Measurements from ENCODE around the gene PDE9A. TPM values are rescaled to one million over a fixed set of nuclear protein-coding genes. Genes with fewer than 3 reads are reported as not detected.
"Not testable (repeated sequence)": the region's sequence is repeated elsewhere in the genome, so short reads cannot be mapped to it uniquely, and the experiment has no call there.

The PDE9A gene
- polyA plus RNA-seq, 1 donor = 19.8 TPM

DNA sequence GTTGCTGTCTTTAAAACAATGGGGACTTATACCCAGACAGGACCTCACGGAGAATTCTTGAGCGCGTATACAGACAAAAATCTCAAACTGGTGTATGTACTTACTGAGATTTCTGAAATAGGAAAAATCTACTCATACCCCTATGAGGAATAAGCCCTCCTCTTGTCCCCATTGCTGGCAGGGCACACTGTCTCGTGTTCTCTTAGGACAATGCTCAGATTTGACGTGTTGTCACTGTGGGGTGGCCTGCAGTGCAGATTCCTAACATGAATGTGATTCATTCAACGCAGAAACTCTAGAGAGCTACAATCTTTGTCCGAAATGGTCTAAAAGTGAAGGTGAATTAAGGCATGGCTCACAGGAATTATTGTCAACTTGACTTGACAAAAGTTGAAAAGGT, 31.1 kb upstream of the PDE9A start:
- peaks cover 13% of the 10 kb centered on the region for H3K4me1 ChIP-seq (ENCODE audit: control insufficient read depth, insufficient read depth, low read length)
- no peaks in the 10 kb centered on the region for H3K36me3 ChIP-seq (ENCODE audit: control insufficient read depth, insufficient read depth, low read length)
- peaks cover 9% of the 10 kb centered on the region for H3K27me3 ChIP-seq (ENCODE audit: control insufficient read depth, insufficient read depth, low read length)
- no peak for DNase-seq
- no CpG with 5 or more reads among the region's 7 CpGs for WGBS (ENCODE audit: insufficient coverage, low lambda C conversion rate)
- H3K27ac ChIP-seq (ENCODE audit: low read length) = no peak overlapping the region
- H3K9me3 ChIP-seq (ENCODE audit: control insufficient read depth, low read depth, low read length) = no peaks in the 10 kb centered on the region
- H3K4me3 ChIP-seq (ENCODE audit: low read length) = no peak overlapping the region

DNA sequence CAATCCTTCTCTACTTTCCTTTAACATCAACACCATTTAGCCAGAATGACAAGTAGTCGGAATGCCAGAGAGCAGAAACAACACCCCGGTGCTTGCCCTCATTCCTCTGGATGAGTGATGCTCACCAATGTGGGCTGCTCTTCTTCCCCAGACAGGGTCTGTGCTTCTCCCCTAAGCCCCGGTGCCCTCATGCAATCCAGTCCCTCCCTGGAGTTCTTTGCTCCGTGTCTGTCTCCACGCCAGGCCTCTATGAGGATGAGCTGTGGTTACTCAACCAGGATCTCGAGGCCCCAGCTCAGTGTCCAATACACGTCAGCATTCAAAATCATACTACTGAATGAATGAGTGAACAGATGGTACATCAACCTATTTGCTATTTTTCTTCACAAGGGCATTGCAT, 29.7 kb upstream of the PDE9A start:
- no peaks in the 10 kb centered on the region for H3K9me3 ChIP-seq (ENCODE audit: control insufficient read depth, low read depth, low read length)
- no peak for DNase-seq
- no peaks in the 10 kb centered on the region for H3K36me3 ChIP-seq (ENCODE audit: control insufficient read depth, insufficient read depth, low read length)
- H3K4me1 ChIP-seq (ENCODE audit: control insufficient read depth, insufficient read depth, low read length) = peaks cover 13% of the 10 kb centered on the region
- H3K4me3 ChIP-seq (ENCODE audit: low read length) = no peak overlapping the region
- WGBS (ENCODE audit: insufficient coverage, low lambda C conversion rate) = no CpG with 5 or more reads among the region's 7 CpGs
- H3K27me3 ChIP-seq (ENCODE audit: control insufficient read depth, insufficient read depth, low read length) = peaks cover 2% of the 10 kb centered on the region
- no peak overlapping the region for H3K27ac ChIP-seq (ENCODE audit: low read length)

DNA sequence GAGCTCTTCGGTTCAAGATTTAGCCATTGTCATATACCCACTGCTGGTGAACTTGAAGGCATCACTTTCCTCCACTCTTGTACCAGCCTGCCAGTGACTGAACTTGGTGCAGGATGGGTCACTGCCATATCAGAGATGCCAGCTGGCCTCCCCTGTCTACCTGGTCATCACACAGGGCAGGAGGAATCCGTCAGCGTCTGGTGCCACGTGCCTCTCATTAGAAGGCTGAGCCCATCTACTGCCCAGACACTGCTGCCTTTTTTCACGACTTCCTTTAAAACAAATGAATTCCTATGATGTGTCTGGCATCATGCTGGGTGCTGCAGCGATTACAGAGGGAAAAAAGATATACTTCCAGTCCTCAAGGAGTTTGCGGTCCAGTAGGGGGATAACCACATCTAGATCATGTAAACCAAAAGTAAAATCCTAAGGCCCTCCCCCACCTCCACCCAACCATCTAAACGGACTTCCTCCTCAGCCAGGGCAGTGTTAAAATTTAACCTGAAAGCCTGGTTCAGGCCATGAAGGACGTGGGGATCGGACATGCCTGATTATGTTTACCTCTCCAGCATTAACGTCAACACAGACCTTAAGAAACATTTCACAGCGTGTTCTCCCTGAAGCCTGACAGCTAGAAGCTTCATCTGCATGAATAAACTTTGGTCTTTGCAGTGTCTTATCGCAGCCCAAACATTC, 29.2 kb upstream of the PDE9A start:
- no peaks in the 10 kb centered on the region for H3K27me3 ChIP-seq (ENCODE audit: control insufficient read depth, insufficient read depth, low read length)
- no peak overlapping the region for H3K4me3 ChIP-seq (ENCODE audit: low read length)
- peaks cover 13% of the 10 kb centered on the region for H3K4me1 ChIP-seq (ENCODE audit: control insufficient read depth, insufficient read depth, low read length)
- H3K27ac ChIP-seq (ENCODE audit: low read length) = peak overlapping the region; percentile 10
- peak in 1 of 2 donors; percentile 29 for DNase-seq
- H3K36me3 ChIP-seq (ENCODE audit: control insufficient read depth, insufficient read depth, low read length) = no peaks in the 10 kb centered on the region
- no CpG with 5 or more reads among the region's 13 CpGs for WGBS (ENCODE audit: insufficient coverage, low lambda C conversion rate)
- H3K9me3 ChIP-seq (ENCODE audit: control insufficient read depth, low read depth, low read length) = no peaks in the 10 kb centered on the region

DNA sequence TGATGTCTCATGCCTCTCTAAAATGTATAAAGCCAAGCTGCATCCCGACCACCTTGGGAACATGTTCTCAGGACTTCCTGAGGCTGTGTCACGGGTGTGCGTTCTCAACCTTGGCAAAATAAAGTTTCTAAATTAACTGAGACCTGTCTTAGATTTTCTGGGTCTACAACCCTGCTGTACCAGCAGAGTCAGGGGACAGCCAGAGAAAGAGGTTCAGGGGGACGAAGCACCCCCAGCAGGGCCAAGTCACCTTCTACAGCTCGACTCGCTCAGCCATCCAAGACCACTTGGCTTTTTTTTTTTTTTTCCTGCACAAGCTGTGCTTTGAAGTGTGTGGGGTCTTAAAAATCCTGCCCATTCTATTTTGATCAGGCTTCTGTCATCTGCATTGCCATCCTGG, 28.5 kb upstream of the PDE9A start:
- no peak for DNase-seq

DNA sequence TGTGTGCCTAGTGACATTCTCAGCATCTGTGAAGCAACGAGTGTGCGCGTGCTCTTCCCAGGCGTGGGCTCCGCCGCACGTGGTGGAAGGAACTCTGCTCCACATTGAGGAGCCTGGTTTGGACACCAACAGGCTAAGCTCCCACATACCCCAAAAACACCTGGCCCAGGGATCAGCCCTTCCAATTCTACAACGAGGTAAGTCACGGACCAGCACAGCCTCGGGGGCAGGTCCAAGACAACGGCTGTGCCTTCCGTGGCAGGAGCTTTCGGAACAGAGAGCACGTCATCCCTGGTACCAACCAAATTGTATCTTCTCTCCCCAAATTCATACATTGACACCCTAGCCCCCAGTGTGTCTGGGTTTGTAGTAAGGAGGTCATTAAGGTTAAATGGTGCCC, 27.2 kb upstream of the PDE9A start:
- Histone ChIP-seq H3K4me1 (ENCODE audit: control insufficient read depth, insufficient read depth, low read length) (peaks cover 13% of the 10 kb centered on the region), H3K9me3 (ENCODE audit: control insufficient read depth, low read depth, low read length) (no peaks in the 10 kb centered on the region), H3K27me3 (ENCODE audit: control insufficient read depth, insufficient read depth, low read length) (no peaks in the 10 kb centered on the region), H3K36me3 (ENCODE audit: control insufficient read depth, insufficient read depth, low read length) (no peaks in the 10 kb centered on the region), H3K4me3 (ENCODE audit: low read length) (no peak overlapping the region), H3K27ac (ENCODE audit: low read length) (no peak overlapping the region)
- no peak for DNase-seq
- no CpG with 5 or more reads among the region's 14 CpGs for WGBS (ENCODE audit: insufficient coverage, low lambda C conversion rate)

More for the DNA sequence above, 28.5 kb upstream of the PDE9A start:
- Histone ChIP-seq H3K27me3 (ENCODE audit: control insufficient read depth, insufficient read depth, low read length) (no peaks in the 10 kb centered on the region), H3K27ac (ENCODE audit: low read length) (no peak overlapping the region), H3K9me3 (ENCODE audit: control insufficient read depth, low read depth, low read length) (no peaks in the 10 kb centered on the region), H3K4me3 (ENCODE audit: low read length) (no peak overlapping the region), H3K36me3 (ENCODE audit: control insufficient read depth, insufficient read depth, low read length) (no peaks in the 10 kb centered on the region), H3K4me1 (ENCODE audit: control insufficient read depth, insufficient read depth, low read length) (peaks cover 13% of the 10 kb centered on the region)
- no CpG with 5 or more reads among the region's 6 CpGs for WGBS (ENCODE audit: insufficient coverage, low lambda C conversion rate)

DNA sequence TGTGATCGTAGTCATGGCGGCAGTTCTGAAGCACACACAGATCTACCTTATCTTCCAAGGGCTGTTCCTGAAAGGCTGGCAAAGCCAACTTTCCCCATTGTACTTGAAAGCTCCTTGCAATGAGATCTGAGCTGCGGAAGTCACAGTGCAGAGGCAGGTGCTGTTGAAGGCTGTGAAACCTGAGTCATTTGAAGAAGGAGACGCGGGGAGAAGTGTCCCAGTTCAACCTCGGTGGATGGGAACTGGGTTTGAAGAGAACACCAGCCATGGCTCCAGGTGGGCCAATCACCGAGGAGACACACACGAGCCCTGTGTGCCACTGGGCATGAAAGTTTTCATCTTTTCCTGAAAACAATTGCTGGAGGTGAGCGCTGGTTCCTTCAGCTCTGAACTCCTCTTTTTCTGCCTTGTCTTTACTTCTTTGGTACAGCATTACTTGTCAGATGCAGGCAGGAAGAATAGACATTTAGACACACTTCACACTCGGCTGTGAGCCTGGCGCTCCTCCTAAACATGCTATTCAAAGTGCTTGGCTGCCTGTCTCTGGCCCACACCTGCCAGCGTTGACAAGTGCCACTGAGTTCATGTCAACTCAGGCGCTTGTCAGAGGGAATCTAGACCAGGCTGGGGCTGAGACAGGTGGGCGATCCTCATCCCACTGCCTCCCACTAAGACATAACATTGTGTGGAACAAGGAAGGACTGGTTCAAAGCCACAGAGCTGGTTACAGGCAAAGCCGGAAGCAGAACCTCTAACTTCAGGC, 25.7 kb upstream of the PDE9A start:
- peak in 1 of 2 donors; percentile 34 for DNase-seq
- H3K36me3 ChIP-seq (ENCODE audit: control insufficient read depth, insufficient read depth, low read length) = no peaks in the 10 kb centered on the region
- H3K27ac ChIP-seq (ENCODE audit: low read length) = no peak overlapping the region
- no CpG with 5 or more reads among the region's 15 CpGs for WGBS (ENCODE audit: insufficient coverage, low lambda C conversion rate)
- peaks cover 13% of the 10 kb centered on the region for H3K4me1 ChIP-seq (ENCODE audit: control insufficient read depth, insufficient read depth, low read length)
- no peaks in the 10 kb centered on the region for H3K9me3 ChIP-seq (ENCODE audit: control insufficient read depth, low read depth, low read length)
- no peak overlapping the region for H3K4me3 ChIP-seq (ENCODE audit: low read length)
- H3K27me3 ChIP-seq (ENCODE audit: control insufficient read depth, insufficient read depth, low read length) = no peaks in the 10 kb centered on the region

DNA sequence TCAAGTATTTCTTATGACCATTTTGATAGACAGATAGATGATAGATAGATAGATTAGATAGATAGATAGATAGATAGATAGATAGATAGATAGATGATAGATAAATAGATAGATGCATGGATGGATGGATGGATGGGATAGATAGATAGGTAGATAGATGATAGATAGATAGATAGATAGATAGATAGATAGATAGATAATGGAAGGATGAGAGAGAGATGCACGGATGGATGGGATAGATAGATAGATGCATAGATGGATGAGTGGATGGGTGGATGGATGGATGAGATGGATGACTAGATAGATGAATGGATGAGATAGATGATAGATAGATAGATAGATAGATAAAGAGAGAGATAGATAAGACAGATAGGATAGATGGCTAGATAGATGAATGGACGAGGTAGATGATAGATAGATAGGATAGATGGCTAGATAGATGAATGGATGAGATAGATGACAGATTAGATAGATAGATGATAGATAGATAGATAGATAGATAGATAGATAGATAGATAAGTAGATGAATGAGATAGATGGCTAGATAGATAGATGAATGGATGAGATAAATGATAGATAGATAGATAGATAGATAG, 24.9 kb upstream of the PDE9A start:
- peaks cover 10% of the 10 kb centered on the region for H3K4me1 ChIP-seq (ENCODE audit: control insufficient read depth, insufficient read depth, low read length)
- not testable (repeated sequence) for H3K36me3 ChIP-seq (ENCODE audit: control insufficient read depth, insufficient read depth, low read length); H3K27ac ChIP-seq (ENCODE audit: low read length); DNase-seq; H3K4me3 ChIP-seq (ENCODE audit: low read length); H3K9me3 ChIP-seq (ENCODE audit: control insufficient read depth, low read depth, low read length); H3K27me3 ChIP-seq (ENCODE audit: control insufficient read depth, insufficient read depth, low read length)
- WGBS (ENCODE audit: insufficient coverage, low lambda C conversion rate) = 92% methylated on average over 2 of the region's 2 CpGs

DNA sequence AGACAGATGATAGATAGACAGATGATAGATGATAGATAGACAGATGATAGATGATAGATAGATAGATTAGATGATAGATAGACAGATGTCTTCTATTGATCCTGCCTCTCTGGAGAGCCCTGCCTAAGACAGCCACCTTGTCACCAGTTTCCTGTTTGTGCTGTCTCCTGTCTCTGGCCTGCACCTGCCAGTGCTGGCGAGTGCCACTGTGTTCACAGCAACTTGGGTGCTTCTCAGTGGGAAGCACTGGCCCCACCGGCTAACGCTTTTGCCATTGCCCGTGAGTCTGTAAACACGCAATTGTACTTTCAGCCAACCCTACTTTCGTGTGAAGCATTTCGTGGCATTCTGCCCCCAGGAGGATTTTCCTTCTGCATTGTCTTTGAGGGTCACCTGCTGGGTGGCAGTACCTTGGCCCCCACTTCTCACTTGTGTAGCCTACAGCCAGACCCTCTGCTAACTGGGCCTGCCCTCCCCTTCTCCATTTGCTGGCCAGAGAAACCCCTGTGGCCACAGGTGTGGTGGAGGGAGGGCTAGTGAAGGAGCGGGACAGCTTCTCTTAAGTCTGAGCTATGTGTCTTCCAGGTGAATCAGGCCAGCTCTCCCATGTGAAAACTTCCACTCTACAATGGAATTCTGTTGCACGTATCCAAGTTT, 23.4 kb upstream of the PDE9A start:
- H3K4me1 ChIP-seq (ENCODE audit: control insufficient read depth, insufficient read depth, low read length) = no peaks in the 10 kb centered on the region
- no peaks in the 10 kb centered on the region for H3K9me3 ChIP-seq (ENCODE audit: control insufficient read depth, low read depth, low read length)
- 80% methylated on average over 2 of the region's 9 CpGs for WGBS (ENCODE audit: insufficient coverage, low lambda C conversion rate)
- H3K27ac ChIP-seq (ENCODE audit: low read length) = no peak overlapping the region
- no peaks in the 10 kb centered on the region for H3K27me3 ChIP-seq (ENCODE audit: control insufficient read depth, insufficient read depth, low read length)
- H3K4me3 ChIP-seq (ENCODE audit: low read length) = no peak overlapping the region
- H3K36me3 ChIP-seq (ENCODE audit: control insufficient read depth, insufficient read depth, low read length) = no peaks in the 10 kb centered on the region
- no peak for DNase-seq

DNA sequence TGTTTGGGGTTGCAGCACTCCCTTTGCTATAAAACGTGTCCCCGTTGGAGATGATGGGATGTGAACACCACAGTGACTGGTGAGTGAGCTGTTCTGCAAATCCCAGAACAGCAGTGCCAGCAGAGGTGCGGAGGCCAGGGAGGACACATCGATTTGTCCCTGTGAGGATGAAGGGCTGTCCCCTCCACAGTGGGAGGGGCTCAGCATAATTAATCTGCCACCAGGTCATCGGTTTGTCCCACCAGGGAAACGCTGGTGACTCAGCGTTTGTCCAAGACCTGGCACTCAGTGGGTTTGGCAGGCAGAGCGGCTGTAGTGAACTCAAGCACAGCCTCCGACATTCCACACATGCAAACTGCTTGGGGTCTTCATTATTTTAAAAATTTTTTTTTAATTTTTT, 22.8 kb upstream of the PDE9A start:
- no peaks in the 10 kb centered on the region for H3K9me3 ChIP-seq (ENCODE audit: control insufficient read depth, low read depth, low read length)
- H3K36me3 ChIP-seq (ENCODE audit: control insufficient read depth, insufficient read depth, low read length) = no peaks in the 10 kb centered on the region
- DNase-seq = no peak
- no peak overlapping the region for H3K4me3 ChIP-seq (ENCODE audit: low read length)
- H3K27ac ChIP-seq (ENCODE audit: low read length) = no peak overlapping the region
- WGBS (ENCODE audit: insufficient coverage, low lambda C conversion rate) = 42% methylated on average over 2 of the region's 9 CpGs
- no peaks in the 10 kb centered on the region for H3K27me3 ChIP-seq (ENCODE audit: control insufficient read depth, insufficient read depth, low read length)
- H3K4me1 ChIP-seq (ENCODE audit: control insufficient read depth, insufficient read depth, low read length) = no peaks in the 10 kb centered on the region

DNA sequence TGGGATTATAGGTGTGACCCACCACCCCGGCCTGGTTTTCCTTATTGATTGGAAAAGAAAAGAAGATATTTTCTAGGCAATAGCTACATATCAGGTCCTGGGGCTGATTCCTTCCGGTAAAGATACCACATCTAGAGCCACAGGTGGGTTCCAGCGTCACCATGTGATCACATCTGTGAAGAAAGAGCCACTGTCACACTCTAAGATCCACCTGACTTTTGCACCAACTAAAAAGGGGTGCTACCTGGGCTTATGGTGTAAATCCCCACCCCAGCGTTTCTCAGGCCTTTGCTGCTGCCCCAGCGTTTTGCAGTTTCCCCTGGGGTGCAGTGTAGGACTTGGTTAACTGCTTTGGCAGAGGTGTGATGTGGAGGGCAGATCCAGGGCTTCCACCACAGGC, 22.3 kb upstream of the PDE9A start:
- no CpG with 5 or more reads among the region's 5 CpGs for WGBS (ENCODE audit: insufficient coverage, low lambda C conversion rate)
- H3K4me3 ChIP-seq (ENCODE audit: low read length) = no peak overlapping the region
- H3K9me3 ChIP-seq (ENCODE audit: control insufficient read depth, low read depth, low read length) = no peaks in the 10 kb centered on the region
- DNase-seq = no peak
- no peak overlapping the region for H3K27ac ChIP-seq (ENCODE audit: low read length)
- no peaks in the 10 kb centered on the region for H3K27me3 ChIP-seq (ENCODE audit: control insufficient read depth, insufficient read depth, low read length)
- H3K4me1 ChIP-seq (ENCODE audit: control insufficient read depth, insufficient read depth, low read length) = no peaks in the 10 kb centered on the region
- H3K36me3 ChIP-seq (ENCODE audit: control insufficient read depth, insufficient read depth, low read length) = no peaks in the 10 kb centered on the region
